ENCODE measurements around the gene OR8B12.

GRCh38 chr11:124533626-124534025 is 9.8 kb downstream of the OR8B12 start:
- TF ChIP-seq, protein P1, sequence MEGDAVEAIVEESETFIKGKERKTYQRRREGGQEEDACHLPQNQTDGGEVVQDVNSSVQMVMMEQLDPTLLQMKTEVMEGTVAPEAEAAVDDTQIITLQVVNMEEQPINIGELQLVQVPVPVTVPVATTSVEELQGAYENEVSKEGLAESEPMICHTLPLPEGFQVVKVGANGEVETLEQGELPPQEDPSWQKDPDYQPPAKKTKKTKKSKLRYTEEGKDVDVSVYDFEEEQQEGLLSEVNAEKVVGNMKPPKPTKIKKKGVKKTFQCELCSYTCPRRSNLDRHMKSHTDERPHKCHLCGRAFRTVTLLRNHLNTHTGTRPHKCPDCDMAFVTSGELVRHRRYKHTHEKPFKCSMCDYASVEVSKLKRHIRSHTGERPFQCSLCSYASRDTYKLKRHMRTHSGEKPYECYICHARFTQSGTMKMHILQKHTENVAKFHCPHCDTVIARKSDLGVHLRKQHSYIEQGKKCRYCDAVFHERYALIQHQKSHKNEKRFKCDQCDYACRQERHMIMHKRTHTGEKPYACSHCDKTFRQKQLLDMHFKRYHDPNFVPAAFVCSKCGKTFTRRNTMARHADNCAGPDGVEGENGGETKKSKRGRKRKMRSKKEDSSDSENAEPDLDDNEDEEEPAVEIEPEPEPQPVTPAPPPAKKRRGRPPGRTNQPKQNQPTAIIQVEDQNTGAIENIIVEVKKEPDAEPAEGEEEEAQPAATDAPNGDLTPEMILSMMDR (IDR thresholded peaks at IDR 0.05; ENCODE audit: insufficient read depth, low read length, poor library complexity, severe bottlenecking), result no peak
- no peak for TF ChIP-seq EZH2phosphoT487 (conservative IDR thresholded peaks at IDR 0.05; ENCODE audit: low read length)

All from SU-DHL-6 (cell line).